Measurements from ENCODE around the gene RPL27.
"Not testable (repeated sequence)": the region's sequence is repeated elsewhere in the genome, so short reads cannot be mapped to it uniquely, and the experiment has no call there.

RPL27 gene

DNA sequence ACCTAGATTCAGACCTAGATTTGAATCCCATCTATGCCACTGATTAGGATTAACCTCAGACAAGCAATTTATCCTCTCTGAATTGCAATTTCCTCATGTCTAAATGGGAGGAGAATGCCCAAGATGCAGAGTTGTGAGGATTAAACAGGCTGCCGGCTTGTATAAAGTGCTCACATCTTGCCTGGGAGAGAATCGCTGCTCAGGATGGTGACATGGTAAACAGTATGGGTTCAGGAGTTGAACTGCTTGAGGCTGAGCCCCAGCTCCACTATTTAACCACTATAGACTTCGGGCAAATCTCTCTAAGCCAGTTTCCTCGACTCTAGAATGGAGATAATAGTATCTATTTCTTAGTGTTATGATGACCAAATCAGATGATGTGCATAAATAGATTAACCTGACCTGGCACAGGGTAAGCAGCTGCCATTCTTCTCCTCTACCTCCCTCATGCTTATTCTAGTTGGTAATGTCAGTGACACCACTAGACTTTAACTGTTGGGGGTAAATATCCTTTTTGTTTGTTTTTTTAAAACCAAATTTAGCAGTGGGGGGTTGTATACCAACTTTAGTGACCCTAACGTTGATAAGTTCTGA is 732 bp upstream of the RPL27 start:
- DNase-seq: no peak

DNA sequence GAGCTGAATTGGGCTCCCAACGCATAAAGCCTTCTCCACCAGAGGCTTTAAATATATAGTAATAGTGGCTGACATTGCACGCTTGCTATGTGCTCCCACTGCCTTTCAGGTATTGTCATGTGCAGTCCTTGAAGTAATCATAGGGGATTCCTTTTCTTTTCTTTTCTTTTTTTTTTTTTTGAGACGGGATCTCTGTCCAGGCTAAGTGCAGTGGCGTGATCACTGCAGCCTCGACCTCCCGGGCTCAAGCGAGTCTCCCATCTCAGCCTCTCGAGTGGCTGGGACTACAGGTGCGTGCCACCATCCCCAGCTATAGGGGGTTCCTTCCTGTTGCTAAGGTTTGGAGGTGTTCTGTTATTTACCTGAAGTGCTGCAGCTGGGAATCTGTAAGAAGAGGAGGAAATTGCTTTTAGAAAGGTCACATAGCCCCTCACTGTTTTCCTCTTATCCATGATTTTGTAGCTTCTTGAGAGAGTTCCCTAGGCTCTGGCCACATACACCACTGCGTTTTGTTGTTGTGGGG is 845 bp downstream of the RPL27 start:
- DNase-seq: no peak

DNA sequence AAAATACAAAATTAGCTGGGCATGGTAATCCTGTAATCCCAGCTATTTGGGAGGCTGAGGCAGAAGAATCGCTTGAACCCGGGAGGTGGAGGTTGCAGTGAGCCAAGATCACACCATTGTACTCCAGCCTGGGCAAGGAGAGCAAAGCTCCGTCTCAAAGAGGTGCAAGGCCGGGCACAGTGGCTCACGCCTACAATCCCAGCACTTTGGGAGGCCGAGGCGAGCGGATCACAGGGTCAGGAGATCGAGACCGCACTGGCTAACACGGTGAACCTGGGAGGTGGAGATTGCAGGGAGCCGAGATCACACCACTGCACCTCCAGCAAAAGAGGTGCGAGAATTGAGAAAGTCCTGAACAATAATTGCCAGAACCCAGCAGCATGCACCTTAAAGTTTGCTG is 2.7 kb downstream of the RPL27 start:
- not testable (repeated sequence) for DNase-seq

DNA sequence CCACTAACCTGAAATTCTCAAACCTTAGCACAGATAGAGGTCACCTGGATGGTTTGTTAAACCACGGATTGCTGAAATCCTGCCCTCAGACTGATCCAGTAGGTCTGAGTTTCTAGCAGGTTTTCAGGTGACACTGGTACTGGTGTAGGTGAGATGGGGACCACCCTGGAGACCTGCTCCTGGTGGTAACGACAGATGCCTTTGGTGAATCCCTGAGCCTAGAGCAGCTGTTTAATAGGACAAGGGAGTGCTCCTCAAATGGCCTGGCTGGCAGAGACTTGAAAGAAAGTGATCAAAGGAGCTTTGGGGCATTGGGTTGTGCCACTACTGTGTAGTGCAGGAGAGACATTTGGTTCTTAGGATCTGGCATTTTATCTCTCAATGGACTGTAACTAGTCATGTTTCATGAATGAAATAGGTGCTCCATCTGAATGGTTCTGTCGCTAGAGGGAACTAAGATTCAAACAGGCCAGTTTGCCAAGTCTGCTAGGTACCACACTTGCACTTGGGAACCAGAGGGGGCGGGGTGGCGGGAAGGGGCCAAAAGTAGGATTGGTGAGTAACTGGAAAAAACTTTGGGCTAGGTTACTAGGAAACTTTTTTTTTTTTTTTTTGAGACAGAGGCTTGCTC is 5.4 kb downstream of the RPL27 start:
- DNase-seq: no peak

DNA sequence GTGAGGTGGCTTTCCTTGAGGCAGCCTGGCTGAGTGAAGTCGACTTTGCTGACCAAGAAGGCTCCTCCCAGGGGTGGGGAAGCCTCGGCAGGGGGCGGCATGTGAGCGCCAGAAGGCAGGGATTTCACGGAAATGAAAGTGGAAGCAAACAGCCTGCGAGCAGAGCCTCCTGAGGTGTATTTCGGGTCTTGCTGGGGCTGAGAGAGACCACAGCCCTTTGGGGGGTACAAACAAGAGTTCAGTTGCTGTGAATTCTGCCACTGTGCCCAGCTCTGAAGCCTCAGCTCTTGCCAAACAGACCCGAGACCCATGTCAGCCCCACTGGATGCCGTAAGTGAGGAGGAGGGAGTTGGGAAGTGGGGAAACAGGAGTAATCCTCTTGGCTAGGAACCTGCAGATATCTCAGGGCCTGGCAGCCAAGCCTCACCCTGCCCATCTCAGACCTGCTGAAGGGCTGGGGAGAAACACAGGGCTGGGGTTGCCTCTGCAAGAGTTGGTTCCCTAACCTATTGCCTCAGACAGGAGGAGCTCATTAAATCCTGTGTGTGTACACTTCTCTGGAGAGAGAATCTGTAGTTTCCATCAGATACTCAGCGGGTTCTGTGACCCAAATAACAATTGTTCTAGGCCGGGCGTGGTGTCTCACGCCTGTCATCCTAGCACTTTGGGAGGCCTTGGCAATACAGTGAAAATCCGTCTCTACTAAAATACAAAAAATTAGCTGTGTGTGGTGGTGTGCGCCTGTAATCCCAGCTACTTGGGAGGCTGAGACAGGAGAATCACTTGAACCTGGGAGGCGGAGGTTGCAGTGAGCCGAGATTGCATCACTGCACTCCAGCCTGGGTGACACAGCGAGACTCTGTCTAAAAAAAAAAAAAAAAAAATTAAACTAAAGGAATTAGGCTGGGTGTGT is 8.7 kb downstream of the RPL27 start, which contains the start of gene IFI35:
Gene IFI35 (plus strand): TSS at position 146 of the 913 bp plus-strand sequence. CDS start 164 bp downstream, at position 310.
- peak; percentile 17 for DNase-seq

DNA sequence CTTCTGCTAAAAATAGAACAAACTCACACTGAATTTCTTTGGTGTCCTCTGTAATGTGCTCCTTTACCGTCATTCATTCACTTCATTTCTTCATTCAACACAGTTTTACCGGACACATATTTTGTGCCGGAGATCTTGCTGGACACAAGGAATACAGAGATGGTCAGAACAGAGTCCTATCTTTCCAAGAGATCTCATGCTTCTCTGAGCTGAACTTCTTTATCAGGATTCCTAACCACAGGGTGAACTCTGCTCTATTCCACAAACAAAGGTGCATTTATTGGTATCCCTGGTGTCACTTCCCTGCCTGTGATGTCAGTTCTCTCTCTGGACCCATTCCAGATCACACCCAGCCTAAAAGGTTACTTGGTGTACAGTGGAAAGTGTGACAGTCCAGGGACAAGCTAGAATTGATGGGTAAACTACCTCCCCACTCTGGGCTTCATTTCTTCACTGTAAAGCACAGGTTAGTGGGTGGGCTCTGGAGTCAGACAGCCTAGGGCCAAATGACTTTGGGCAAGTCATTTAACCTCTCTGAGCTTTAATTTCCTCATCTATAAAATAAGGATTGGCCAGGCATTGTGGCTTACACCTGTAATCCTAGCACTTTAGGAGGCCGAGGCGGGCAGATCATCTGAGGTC is 12.6 kb downstream of the RPL27 start:
- no peak for DNase-seq

DNA sequence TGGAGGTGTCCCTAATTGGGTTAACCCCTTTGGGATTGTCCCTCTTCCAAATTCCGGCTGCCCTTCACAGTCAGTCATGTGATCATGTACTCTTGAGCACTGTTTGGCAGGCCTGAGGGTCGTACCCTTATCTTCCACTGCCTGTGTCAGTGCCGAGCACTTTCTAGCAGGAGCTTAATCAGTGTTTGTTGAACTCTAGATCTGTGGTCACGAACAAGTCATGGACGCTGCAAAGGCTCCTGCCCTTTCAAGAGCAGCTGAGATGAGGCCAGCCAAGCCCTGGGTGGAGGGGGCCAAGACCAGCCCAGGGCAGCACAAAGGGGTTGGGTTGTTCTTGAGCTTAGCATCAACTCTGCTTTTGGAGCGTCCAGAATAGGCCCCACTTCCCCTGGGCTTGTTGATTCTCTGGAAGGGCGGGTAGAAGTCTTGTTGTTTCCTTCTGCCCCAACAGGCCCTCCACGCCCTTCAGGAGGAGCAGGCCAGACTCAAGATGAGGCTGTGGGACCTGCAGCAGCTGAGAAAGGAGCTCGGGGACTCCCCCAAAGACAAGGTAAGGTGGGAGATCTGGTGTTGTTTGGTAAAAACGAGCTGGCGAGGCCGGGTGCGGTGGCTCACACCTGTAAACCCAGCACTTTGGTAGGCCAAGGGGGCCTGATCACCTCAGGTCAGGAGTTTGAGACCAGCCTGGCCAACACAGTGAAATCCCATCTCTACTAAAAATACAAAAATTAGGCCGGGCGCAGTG is 13.7 kb downstream of the RPL27 start:
- no peak for DNase-seq

DNA sequence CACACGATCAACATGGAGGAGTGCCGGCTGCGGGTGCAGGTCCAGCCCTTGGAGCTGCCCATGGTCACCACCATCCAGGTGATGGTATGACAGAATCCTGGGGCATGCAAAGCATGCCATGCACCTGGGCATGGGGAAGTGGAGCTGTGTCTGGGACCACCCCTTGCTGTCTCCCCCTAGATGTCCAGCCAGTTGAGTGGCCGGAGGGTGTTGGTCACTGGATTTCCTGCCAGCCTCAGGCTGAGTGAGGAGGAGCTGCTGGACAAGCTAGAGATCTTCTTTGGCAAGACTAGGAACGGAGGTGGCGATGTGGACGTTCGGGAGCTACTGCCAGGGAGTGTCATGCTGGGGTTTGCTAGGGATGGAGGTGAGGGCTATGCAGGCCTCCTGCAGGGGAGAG is 15.1 kb downstream of the RPL27 start:
- DNase-seq: no peak

DNA sequence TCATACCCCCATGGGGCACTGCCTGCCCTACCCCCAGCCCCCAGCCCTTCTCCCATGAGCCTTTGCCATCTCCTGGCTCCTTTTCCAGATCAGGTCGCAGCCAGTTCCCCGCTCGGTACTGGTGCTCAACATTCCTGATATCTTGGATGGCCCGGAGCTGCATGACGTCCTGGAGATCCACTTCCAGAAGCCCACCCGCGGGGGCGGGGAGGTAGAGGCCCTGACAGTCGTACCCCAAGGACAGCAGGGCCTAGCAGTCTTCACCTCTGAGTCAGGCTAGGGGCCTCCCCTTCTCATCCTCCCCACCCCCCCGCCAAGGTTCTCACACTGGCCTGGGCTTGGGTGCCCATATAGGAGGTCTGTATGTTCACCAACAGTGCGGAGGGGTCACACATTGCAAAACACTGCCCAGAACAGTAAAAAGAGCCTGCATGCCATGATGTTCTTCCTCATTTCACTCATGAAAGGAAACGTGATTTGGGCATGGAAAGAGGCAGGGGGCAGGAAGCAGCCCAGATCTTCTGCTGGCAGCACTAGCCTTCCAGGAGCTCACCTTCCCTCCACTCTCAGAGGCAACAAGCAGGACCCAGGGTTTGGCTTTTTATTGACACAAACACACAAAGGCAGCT is 15.9 kb downstream of the RPL27 start:
- no peak for DNase-seq

DNA sequence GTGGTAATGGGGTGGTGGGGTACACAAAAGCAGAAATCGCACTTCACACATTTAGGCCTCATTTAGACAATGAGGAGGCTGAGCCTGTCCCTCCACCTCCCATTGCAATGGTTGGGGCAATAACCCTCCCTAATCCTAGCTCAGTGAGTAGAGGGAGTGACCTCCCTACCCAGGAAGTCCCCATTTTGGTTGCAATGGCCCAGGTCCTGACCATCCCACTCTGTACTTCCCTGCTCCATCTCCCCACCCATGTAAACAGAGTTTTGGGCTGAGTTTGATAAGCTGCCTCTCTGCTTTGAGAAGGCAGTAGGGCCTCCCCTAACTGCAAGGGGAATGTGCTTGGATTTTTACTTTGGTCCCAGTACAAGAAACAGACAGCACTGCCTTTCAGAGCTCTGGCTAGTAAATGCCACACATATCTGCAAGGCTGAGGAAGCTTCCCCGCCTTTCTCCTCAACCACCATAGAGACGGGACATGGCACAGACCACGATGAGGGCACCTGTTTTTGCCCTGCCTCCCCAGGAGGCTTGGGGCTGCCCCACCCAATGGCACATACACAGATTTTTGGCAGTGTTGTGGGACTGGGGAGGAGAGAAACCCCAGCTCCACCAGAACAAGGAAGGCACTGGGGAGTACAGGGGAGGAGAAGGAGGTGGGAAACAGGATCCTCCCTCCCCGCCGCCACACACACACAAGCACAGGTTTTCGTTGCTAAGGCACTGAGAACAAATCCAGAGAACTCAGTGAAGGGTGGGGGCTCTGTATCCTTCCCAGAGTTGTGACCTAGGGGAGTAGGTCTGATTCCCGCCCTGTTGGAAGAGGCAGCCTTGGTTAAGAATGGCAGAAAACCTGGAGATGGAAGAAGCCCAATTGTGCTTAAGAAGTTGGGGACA is 16.7 kb downstream of the RPL27 start:
- DNase-seq: no peak

DNA sequence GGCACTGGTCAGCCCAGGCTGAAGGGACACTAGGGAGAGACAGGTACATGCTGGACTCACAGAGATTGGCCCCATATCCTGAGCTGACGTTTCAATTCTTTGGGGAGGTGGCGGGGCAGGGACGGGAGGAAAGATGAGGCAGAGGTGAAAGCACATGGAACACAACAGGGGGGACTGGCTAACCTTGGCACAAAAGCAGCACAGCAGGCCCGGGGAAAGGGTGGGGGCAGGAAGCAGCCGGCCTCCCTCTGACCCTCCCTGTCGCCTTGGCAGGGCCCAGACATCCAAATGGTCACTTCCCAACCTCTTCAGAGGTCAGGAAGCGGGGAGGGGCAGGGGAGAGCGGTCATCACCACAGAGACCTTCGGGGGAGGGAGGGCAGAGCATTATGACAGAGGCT is 17.4 kb downstream of the RPL27 start:
- no peak for DNase-seq

DNA sequence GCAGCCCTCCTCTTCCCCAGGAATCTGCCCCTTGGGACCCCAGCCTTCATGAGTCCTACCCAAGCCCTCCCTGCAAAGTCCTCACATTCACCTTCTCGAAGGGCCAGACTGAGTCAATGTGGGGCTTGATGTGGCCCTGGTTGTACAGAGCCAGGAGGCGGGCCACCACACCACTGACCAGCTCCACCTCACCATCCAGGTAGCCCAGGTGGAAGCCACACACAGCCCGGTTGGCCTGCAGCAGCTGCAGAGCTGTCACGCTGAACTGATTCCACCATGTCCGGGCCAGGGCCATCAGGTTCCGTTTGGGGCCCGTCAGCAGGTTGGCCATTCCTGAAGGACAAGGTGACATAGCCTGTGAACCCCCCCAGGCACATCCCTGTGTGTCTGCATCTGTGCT is 18.0 kb downstream of the RPL27 start:
- DNase-seq: no peak

DNA sequence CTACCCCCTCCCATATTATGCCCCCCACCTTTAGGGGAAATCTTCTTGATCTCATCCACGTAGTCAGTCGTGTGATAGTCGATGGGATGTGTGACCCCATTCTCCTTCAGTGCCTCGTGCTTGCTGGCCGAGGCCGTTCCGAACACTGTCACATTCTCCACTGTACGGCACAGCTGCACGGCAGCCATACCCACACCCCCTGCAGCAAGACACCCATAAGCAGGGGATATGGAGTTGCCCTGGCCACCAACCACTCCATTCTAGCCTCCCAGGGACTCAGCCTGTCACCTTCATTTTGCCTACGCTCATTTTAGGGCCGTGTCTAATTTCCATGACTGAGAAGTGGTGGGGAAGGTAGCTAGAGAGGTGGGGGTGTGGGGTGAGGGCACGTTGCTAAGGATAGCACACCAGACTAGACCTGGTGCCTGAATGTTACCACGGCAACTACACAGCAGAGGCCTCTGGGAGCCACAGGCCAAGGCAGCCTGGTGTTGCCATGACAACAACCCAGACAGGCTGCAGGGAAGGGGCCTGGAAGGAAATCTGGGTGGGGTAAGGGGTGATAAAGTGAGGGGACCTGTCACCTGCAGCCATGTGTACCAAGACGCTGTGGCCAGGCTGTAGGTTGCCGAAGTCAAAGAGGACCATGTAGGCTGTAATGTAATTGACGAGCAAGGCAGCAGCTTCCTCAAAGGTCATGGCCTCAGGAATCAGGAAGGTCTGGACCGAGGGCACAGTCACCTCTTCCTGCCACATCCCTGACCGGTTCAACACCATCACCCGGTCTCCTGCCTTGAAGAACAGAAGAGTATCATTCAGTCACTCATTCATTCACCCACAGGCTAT is 20.0 kb downstream of the RPL27 start:
- no peak for DNase-seq

DNA sequence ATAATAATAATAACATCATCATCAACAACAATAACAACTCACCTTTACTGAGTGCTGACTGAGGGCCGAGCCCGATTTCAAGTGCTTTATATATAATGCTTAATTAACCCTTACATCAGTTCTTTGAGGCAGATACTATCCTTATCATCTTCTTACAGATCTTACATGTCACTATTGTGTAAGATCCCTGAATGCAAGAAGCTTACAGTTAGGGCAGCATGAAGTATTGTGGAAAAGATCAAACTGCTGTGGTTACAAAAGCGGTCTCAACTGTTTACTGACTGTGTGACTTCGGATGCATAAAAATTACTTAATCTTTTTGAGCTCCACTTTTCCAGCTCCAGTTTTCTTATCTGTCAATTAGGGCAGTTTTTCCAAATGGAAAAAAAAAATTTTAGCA is 20.7 kb downstream of the RPL27 start:
- DNase-seq: no peak

DNA sequence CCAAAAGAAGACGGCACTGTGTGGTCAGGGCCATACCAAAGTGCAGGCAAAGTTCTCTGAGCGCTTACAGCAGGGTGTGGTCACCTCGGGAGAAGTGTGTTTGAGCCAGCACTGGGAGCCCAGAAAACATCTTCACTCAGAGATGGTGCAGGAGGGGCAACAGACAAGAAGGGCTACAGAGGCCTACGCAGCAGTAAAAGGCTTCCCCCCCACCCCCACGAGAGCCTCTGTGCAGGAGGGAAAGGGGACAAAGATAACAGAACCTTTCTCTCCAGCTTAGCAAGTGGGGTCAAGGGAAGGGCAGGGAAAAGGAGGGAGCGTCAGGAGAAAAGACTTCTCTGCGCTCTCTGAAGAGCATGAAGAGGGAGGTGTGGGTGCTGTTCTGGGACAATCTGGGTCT is 21.2 kb downstream of the RPL27 start:
- DNase-seq: no peak

DNA sequence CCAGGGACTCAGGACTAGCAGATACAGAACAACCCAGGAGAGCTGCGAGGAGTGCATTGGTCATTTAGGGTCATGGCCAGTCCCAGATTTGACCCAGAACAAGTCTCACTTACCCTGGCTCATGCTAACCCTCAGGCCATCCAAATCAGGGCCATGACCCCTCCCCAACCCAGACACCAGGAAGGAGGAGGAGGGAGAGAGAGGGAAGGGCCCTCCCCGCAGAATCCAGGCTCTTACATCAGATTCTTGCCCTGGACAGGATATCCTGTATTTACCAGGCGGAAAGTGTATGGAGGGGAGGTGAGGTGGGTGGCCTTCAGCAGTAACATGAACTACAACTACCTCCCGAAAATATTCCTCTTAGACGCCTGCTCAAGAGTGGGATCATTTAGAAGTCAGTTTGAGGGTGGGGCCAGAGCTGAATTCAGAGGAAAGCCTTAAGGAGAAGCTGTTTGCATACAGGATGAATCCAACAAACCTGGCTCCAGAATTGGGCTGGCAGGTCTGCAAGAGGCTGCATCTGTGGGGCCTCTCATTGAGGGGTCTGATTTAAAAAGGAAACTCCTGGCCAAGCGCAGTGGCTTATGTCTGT is 21.9 kb downstream of the RPL27 start:
- DNase-seq: no peak

DNA sequence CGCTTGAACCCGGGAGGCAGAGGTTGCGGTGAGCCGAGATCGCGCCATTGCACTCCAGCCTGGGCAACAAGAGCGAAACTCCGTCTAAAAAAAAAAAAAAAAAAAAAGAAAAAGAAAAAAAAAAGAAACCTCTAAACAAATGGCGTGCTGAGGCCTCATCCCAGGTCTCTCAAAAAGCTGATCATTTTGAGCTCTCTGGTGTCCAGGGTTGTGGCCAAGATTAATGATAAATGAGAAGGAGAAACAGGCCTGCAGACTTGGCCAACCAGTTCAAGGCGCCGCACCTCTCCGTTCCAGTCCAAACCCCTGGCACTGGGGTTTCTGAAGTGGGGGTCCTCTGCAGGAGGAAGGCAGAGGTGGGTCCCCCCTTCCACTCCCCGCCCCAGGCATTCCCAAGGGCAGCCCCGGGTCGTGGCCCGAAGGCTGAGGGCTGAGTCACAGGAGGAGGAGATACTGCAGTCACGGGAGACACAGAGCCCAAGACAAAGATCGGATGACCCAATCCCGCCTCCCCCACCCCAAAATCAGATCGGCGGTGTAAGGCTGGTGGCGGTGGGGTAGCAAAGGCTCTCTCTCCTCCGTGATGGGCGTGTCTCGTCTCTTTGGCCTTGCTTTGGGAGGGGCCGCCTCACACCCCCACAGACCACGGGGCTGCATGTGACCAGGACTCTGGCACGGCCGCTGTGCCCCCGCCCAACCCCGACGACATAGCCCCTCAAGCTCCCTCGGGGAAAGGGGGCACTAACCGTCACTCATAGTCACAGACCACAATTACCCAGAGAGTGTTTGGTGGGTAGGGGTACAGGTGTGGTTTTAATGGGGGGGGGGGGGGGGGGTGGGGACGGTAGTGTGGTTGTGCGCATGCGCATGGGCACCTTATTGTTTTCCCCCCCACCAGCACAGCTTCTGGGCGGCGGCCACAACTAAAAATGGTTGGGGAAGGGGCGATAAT is 22.8 kb downstream of the RPL27 start:
- peak; percentile 43 for DNase-seq

Data from amniotic stem cell (primary cell).